Kidney glomerular epithelial cell (primary cell): ENCODE measurements around the gene SSTR3.

Experiments used
- DNase-seq: peaks from one replicate; lab custom pipeline; 2025; lab: John Stamatoyannopoulos, UW

The SSTR3 gene

DNA sequence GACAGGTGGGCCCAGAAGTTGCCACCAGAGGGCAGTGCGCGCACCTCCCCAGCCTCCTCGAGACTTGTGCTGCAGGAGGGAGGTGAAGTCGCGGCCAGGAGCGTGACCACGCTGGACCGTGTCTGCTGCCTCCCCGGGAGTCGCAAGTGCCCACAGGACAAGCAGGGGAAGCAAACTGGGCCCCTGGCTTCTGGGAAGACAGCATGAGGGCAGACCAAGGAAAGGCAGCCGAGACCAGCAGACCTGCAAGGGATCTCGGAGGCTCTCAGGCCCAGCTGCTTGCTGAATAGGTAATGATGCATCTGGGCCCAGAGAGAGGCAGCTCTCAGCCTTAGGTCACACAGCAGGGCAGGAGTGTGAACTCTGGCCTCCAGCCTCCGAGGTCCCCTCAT is 45.6 kb downstream of the SSTR3 start:
- peak; percentile 52 for DNase-seq

DNA sequence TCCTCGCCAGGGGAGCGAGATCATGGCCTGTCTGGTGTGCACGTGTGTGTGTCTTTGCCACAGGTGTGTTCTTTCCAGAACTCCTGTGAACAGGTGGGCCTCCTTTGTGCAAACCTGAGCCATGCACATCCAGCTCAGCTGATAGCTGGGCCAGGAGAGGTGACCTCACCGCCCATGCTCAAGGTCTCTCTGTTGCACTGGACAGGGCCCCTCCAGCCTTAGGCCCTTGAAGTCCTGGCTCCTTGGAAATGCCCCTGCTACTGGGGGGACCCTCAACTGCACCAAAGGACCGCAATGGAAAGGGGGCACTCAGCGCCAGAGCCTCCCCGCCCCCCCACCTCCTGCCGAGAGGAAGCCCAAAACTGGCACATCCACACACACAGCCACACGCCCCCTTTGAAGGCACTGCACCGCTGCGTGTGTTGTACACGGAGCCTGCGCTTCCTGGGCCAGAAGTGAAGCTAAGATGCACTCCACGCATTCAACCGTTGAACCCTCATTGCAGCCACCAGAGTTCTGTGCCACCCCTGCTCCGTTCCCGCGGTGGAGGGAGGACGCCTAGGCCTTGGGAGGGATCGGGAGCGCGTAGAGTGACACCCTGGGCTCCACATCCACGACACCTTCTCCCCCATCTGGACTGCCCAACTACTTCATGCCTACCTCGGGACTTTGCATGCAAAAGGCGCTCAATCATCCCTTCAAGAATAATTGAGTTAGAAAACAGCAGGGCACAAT is 46.2 kb downstream of the SSTR3 start:
- no peak for DNase-seq

DNA sequence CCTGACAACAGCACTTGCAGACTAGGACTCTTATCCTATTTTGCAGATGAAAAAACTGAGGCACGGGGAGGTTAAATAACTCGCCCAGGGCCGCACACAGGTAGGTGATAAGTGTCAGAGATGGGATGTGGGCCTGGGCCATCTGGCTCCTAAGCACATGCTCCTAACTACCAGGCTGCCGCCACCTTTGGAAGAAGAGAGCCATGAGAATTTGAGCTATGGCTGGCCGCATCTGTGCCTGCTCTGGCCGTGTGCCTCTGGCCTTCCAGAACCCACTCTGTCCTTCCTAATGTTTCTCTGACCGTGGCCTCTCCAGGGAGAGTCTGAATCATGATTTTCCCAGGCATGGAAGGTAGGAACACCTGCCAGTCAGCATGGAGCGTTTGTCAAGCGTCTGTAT is 47.2 kb downstream of the SSTR3 start:
- DNase-seq, result no peak

DNA sequence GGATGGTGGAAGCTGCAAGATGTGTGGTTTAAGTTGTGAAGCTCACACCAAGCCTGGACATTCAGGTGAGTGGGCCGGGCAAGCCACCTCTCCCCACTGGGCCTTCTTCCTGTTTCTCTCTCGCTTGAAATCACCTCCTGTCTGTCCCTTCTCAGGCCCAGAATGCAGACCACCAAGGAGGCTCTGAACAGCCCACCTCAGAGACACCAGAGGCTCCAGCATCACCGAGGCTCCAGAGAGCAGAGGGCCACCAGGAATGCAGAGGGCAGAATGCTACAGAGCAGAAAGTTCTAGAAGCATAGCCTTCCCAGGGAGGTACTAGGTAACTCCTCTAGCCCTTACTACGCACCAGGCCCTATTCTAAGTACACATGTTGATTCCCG is 47.8 kb downstream of the SSTR3 start:
- DNase-seq, result no peak

DNA sequence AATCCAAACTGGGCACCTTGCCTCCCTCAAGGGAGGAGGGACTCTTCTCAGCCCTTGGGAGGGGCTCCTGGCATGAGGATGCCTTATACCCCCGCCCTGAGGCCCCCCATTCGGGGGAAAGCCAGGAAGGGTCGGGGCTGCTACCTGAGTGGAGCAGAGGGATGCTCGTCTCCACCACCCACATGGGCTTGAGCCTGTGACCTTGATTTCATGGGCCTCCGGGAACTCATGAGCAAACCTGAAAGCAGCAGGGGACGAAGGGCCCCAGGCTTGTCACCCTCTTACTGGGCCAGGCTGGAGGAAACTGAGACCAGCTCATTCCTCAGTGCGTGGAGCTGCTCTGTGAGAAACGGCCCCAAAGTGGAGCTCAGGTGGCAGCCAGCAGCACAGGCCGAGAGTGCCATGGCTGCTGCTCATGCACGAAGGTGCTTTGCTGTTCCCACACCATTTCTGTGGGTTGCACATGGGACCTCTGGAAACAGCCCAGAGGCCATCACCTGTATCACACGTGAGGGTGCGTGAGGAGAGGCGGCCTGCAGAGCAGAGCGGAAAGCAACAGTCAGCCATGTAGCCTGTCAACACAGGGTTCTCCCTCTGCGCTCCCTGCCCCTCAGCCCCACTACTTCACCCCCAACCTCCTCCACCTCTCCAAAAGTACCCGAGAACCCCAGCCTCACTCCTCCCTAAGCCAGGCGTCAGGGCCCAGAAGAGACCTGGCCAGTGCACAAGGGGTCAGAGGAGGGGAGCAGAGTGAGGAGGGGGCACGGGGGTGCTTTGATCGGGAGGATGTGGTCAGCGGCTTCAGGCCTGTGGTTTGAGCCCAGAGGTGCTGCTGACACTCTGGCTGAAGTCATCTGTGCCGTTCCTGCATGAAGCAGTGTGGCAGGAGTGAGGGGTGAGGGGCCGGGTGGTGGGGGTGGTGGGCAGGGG is 48.4 kb downstream of the SSTR3 start:
- DNase-seq, result no peak

DNA sequence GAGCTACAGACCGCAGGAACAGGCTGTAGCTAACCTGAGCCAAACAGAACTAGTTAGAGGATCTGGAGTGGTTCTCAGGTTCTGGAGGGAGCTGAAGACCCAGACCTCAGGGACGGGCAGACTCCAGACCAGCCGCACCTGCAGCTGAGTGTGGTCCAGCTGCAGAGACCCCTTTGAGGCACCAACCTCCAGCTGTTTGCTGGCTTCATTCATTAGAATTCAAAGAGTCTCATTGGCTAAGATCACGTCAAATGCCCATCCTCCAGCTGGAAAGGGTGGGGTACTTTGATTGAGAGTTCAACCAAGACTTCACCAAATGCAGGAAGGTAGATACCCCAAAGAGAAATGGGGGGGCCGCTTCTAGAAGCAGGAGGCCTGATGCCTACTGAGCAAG is 49.2 kb downstream of the SSTR3 start:
- DNase-seq, result no peak

DNA sequence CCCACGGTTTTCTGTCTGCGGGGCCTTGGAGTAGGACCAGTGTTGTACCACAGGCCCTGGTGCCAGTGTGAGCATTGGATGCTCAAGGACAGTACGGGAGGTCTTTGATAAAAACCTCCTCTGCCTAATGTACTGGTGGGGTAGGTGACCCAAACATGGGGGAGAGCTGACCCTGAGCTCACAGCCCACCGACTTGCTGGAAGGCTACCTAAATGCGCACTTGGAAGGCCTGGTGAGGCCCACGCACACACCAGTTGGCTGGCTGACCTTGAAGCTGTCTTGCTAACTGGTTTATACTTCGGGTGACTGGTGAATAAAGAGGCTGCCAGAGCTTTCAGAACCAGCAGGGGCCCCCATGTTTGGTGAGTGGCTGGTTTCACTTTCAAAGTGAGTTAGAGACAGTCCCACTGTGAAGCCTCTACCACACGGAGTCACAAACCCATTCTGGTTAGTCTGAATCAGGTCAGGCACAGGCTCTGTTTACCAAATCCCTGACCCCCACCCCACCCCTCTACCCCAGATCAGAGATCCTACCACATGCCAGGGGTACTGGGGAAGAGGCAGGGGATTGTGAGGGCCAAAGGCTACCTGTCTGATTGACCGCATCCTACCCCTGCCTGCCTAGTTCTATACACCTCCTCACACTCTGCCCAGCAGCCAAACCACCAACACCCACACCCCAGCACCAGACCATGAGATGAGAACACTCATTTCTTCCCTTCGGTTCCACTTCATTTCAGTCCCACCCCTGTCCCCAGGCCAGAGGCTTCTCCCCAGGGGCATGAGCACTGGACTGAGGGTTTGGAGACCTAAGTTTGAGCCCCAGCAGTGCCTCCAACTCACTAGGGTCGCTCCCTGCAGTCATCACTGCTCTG is 49.8 kb downstream of the SSTR3 start:
- DNase-seq, result no peak

DNA sequence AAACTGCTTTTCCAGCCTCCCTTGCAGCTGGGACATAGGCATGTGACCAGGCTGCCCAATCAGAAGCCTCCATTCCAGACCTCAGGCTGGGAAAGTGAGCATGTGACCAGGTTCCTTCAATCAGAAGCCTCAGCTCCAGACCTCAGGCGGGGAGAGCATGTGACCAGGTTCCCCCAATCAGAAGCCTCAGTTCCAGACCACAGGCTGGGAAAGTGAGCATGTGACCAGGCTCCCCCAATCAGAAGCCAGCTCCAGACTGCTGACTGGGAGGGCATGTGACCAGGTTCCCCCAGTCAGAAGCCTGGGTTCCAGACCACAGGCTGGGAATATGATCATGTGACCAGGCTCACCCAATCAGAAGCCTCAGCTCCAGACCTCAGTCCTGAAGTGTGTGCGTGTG is 50.8 kb downstream of the SSTR3 start:
- DNase-seq, result no peak

DNA sequence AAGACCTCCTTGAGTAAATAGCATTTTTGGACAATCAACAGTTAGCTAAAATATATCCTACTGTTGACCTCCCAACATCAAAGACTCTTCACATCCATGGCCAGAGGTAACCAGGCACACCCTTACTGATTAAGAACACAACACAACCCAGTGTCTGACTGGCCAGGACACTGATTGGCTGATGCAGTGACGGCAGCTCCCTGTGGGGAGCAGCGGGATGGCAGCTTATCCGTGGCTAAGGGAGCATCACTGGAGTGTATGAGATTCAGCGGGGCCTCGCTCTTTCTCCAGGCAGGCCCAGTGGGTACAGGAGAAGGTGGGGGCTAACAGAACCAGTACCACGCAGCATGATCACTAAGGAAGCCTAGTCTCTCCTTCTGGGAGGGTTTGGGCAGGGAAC is 52.2 kb downstream of the SSTR3 start:
- DNase-seq, result no peak

DNA sequence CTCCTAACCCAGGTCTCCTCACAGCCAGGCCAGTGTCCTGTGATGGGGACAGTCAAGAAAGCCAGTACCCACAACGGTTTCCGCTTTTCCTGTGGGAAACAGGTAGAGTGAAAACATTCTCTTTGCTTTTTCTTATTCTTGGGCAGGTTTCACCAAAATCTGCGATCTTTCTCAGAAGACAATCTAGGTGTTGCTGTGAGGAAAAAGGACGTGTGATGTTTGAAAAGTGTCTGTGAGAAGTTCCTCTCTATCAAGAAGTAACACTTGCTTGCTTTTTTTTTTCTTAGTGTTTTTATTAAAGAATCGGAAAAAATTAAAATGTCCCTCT is 53.4 kb downstream of the SSTR3 start:
- DNase-seq, result no peak

DNA sequence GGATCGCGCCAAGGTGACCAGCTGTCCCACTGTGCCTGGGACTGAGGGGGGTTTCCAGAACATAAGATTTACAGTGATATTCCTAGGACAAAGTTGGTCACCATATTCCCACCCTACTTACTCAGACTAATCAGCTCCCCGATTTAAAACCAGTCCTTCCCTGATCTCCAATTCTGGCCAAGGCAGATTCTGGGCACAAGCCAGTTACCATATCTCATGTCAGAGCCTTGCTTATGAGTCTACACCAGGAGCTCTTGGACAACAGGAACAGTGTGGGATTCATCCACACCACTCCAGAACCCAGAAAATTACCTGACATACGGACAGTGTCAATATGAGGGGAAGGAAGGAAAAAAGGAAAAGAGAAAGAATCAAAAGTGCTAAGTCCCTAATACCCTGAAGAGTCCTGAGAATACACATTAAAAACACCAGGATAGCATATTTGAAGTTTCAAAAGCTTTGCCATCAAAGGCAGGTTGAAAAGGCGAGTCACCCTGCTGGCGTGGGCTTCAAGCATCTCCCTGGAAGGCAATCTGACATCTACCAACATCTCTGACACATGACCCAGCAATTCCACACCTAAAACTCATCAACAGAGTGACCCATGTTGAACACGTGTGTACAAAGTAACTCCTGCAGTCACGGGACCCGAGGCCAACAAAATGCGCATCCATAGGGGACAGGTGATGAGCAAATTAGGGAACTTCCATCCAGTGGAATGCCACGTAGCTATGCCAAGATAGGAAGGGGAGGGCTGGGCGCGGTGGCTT is 54.6 kb downstream of the SSTR3 start:
- DNase-seq, result no peak

DNA sequence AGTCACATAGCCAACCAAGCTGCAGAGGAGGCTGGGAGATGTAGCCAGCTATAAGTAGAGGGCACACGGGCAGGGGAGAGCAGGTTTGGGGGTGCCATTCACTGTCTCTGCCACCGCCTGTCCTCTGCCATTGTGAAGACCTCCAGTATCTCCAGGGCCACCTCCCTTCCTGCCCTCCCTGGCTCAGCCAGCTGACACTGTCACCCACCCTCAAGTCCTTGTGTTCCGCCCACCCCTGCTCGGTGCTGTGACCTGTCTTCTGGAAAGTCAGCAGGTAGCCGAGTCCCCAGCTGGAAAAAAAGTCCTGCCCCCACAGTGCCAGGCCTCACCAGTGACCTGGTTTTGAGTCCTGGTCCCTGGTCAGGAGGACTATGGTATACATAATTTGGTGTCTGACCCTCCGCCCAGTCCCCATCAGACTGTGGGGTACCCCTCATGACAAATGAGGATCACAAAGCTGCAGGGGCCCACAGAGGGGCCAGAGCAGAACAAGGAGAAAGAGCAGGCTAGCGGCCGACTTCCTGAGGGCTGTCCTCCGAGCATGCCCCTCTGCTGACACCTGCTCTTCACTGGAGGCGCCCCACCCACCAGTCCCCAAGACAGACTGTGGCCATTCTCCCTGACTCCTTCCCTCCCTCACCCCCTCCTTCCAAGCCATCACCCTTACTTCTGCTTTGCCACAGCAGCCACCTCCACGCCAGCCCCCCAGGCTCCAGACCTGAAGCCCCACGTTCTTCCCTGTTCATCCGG is 55.4 kb downstream of the SSTR3 start:
- DNase-seq, result no peak

DNA sequence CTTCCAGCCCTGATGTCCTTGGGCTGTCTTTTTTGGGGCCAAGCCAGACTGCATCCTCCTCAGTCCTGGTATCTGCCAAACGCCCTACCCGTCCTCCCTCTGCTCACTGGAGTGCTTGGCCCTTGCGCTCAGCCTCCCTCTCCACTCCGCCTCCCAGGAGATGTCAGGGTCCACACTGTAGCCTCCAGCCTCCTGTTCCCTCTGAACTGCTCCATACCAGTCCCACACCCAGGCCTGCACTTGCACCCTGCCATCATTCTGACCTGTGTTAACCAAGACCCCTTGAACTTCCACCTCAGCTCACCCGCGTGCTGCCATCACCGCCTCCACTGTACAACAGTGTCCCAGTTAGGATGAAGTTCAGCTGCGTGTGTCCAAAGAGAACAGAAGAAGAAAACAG is 56.3 kb downstream of the SSTR3 start:
- DNase-seq, result no peak

DNA sequence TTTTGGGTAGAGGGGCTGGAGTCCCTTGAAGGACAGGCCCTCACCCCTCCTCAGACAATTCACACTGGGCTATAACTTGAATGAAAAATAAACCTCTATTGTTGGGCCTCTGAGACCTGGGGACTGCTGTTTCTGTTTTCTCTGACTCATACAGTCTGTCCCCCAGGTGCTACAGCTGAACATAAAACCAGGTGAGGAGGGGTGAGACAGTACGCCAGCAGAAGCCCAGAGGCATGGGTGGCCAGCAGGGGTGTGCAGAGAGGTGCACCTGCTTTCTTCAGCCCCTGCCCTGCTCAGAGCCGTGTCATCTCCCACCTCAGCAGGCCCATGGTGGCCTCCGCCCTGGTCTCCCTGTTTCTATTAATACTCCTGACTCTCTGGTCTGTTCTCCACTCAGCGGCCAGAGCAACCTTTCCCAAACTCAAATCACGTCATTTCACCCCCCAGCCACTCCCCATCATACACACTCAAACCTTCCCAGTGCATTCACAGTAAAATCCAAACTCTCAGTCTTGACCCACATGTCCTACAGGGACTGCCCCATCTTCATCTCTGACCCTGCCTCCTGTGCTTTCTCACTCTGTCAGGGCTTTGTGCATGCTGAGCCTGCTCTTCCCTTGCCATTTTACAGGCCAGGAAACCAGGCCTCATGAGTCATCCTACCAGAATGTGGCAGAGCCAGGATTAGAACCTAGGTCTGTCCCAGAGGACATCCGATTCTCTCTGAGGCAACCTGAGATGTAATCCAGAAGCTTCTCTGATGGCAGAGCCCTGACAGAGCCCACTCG is 57.2 kb downstream of the SSTR3 start:
- DNase-seq, result no peak
